KOPT-K1 (cell line): ENCODE data around the gene SPDYE11.
"Not testable (repeated sequence)": the region's sequence is repeated elsewhere in the genome, so short reads cannot be mapped to it uniquely, and the experiment has no call there.

Source experiments
- H3K27ac ChIP-seq: fragments of 200-600 bp; sonication (generic); 2 replicates; pipeline ENCODE4 v1.5.1; 2016; ENCODE audit warnings: antibody characterized with exemption, mild to moderate bottlenecking, low read depth, low read length; ENCODE audit not compliant: poor library complexity, severe bottlenecking
- H3K36me3 ChIP-seq: fragments of 200-600 bp; sonication (generic); 2 replicates; pipeline ENCODE4 v1.5.1; 2017; ENCODE audit warnings: antibody characterized with exemption, mild to moderate bottlenecking, low read length, moderate library complexity; ENCODE audit not compliant: insufficient read depth
- H3K9me3 ChIP-seq: fragments of 200-600 bp; sonication (generic); 2 replicates; pipeline ENCODE4 v1.5.1; 2017; ENCODE audit warnings: antibody characterized with exemption, low read length, mild to moderate bottlenecking; ENCODE audit not compliant: insufficient read depth, poor library complexity, severe bottlenecking

Gene SPDYE11

DNA sequence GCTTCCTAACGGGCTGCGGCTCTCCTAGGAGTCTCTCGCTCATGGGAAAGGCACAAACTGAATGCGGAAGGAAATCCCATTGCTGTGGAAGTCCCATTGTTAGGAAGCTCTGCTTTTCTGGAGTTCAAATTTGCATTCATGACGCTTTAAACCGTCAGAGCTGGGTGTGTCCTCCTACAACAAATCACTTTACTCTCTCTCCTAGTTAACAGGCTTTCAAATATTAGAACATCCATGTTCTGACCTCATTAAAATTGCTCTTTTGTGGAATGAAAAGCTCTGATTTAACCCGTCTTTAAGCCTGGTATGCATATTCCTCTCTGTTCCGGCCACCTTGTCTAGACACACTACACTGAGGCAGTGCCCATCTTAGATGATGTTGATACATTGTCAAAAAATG is at the start of gene SPDYE11:
SPDYE11 (minus strand) TSS at position 101 of the 400 bp plus-strand sequence. CDS start 1,800 bp downstream, outside the sequence.
- not testable (repeated sequence) for H3K9me3 ChIP-seq, H3K27ac ChIP-seq, H3K36me3 ChIP-seq

- H3K27ac ChIP-seq, H3K36me3 ChIP-seq, H3K9me3 ChIP-seq: not testable (repeated sequence)
Observed at GRCh38 chr7:73085938-73086337, 28.2 kb upstream of the SPDYE11 start, which contains the start of gene SPDYE9. SPDYE9 (minus strand) TSS chr7:73086038; CDS start chr7:73084238, 1,800 bp downstream.

DNA sequence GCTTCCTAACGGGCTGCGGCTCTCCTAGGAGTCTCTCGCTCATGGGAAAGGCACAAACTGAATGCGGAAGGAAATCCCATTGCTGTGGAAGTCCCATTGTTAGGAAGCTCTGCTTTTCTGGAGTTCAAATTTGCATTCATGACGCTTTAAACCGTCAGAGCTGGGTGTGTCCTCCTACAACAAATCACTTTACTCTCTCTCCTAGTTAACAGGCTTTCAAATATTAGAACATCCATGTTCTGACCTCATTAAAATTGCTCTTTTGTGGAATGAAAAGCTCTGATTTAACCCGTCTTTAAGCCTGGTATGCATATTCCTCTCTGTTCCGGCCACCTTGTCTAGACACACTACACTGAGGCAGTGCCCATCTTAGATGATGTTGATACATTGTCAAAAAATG is 28.0 kb downstream of the SPDYE11 start, which contains the start of gene SPDYE8:
SPDYE8 (minus strand) TSS at position 101 of the 400 bp plus-strand sequence. CDS start 1,800 bp downstream, outside the sequence.
- H3K36me3 ChIP-seq, H3K27ac ChIP-seq, H3K9me3 ChIP-seq: not testable (repeated sequence)

- H3K27ac ChIP-seq = peak overlapping the region; percentile 72
- H3K9me3 ChIP-seq, H3K36me3 ChIP-seq: not testable (repeated sequence)
Observed at GRCh38 chr7:73006491-73006890, 51.2 kb downstream of the SPDYE11 start.

DNA sequence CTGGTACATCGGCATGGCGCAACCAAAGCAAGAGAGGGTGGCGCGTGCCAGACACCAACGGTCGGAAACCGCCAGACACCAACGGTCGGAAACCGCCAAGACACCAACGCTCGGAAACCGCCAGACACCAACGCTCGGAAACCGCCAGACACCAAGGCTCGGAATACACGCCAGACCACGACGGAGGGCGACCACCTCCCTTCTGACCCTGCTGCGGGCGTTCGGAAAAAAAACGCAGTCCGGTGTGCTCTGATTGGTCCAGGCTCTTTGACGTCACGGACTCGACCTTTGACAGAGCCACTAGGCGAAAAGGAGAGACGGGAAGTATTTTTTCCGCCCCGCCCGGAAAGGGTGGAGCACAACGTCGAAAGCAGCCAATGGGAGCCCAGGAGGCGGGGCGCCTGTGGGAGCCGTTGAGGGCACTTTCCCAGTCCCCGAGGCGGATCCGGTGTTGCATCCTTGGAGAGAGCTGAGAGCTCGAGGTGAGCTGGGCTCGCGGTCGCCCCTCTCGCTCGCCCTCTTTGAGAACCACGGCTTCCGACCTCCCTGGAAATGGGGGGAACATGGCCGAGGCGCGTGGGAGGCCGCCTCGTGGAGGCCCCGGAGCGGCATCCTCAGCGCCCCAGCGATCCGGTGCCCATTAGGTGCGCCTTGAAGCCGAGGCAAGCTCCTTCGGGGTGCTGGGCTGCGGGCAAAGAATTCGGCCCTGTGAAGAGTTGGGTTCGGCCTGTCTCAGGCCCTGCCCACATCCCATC is 51.8 kb downstream of the SPDYE11 start:
- peak overlapping the region; percentile 88 for H3K27ac ChIP-seq
- not testable (repeated sequence) for H3K9me3 ChIP-seq, H3K36me3 ChIP-seq

GRCh38 chr7:73005356-73005692 is 52.4 kb downstream of the SPDYE11 start:
- H3K36me3 ChIP-seq, H3K9me3 ChIP-seq: not testable (repeated sequence)
- peak overlapping the region; percentile 88 for H3K27ac ChIP-seq

- peaks cover 15% of the 10 kb centered on the region for H3K36me3 ChIP-seq
- H3K9me3 ChIP-seq, H3K27ac ChIP-seq: not testable (repeated sequence)
Observed at GRCh38 chr7:72997887-72998468, 59.7 kb downstream of the SPDYE11 start.
